Measurements from ENCODE around the gene SORCS2.

Gene SORCS2

DNA sequence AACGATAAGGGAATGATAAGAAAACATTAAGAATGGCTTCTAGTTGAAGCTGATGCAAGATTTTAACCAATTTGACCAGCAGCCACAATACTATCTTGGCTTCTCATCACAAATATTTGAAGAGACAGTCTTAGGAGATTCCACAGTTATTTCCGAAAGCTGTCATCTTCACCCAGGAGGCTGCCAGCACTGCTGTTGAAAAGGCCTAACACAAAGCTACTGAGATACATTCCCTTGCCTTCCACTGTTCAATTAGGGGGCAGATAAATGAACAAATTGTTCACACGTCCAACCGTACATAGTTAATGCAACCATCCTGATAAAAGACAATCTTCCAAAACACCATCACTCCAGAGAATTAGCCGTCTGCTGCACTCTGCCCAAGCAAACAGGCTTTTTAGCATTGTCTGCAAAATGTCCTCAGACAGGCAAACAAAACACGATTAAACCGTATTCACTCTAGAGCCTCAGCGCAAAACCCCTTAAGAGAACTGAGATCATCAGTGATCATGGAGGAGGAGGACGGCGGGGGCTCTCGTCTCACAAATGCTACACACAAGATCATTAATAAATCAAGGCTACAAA is 432.1 kb downstream of the SORCS2 start:
- peaks cover 10% of the 10 kb centered on the region for H3K4me1 ChIP-seq
- no peaks in the 10 kb centered on the region for H3K9me3 ChIP-seq
- no peaks in the 10 kb centered on the region for H3K36me3 ChIP-seq
- H3K4me3 ChIP-seq (ENCODE audit: low read depth, low read length), result no peak overlapping the region
- TF ChIP-seq, protein P1, sequence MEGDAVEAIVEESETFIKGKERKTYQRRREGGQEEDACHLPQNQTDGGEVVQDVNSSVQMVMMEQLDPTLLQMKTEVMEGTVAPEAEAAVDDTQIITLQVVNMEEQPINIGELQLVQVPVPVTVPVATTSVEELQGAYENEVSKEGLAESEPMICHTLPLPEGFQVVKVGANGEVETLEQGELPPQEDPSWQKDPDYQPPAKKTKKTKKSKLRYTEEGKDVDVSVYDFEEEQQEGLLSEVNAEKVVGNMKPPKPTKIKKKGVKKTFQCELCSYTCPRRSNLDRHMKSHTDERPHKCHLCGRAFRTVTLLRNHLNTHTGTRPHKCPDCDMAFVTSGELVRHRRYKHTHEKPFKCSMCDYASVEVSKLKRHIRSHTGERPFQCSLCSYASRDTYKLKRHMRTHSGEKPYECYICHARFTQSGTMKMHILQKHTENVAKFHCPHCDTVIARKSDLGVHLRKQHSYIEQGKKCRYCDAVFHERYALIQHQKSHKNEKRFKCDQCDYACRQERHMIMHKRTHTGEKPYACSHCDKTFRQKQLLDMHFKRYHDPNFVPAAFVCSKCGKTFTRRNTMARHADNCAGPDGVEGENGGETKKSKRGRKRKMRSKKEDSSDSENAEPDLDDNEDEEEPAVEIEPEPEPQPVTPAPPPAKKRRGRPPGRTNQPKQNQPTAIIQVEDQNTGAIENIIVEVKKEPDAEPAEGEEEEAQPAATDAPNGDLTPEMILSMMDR (IDR thresholded peaks at IDR 0.05; ENCODE audit: low read depth, low read length), result no peak
- H3K27me3 ChIP-seq, result no peaks in the 10 kb centered on the region
- DNase-seq, result no peak

DNA sequence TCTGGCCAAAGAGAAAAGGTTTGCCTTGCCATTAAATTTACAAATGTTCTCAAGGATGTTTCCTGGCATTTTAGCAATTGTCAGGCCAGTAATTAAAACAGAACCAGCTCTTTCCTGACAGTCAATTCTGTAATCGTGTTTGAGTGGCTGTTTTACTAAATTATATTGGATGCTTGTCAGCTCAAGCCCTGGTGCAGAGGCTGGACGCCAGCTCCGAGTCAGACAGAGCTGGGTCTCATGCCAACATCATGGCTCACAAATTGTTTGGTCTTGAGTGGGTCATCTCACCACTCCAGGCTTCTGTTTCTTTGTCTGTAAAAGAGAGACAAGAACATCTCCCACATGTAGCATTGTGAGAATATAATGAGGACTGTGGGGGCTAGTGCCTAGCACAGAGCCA is 432.7 kb downstream of the SORCS2 start:
- no peak for DNase-seq
- peaks cover 10% of the 10 kb centered on the region for H3K4me1 ChIP-seq
- TF ChIP-seq, protein P1 (IDR thresholded peaks at IDR 0.05; ENCODE audit: low read depth, low read length), result no peak
- no peaks in the 10 kb centered on the region for H3K27me3 ChIP-seq
- no peaks in the 10 kb centered on the region for H3K36me3 ChIP-seq
- H3K9me3 ChIP-seq, result no peaks in the 10 kb centered on the region
- H3K4me3 ChIP-seq (ENCODE audit: low read depth, low read length), result no peak overlapping the region

DNA sequence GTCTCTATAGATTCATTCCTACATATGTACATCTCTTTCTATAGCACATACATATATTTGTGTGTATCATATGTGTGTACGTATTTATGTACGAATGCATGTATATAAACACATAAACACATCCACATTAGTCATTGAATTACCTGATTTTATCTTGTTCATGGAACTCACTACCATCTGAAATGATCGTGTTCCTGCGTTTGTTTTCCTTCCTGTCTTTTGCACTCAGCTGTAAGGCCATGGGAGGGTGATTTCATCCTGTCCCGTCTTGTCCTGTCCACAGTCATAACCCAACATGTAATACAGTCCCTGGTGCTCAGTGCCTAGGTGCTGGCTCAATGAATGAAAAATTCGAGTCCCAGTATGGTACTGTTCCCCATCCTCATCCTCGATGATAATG is 434.2 kb downstream of the SORCS2 start:
- Histone ChIP-seq H3K4me1 (peaks cover 10% of the 10 kb centered on the region), H3K9me3 (no peaks in the 10 kb centered on the region), H3K27me3 (no peaks in the 10 kb centered on the region), H3K36me3 (no peaks in the 10 kb centered on the region), H3K4me3 (ENCODE audit: low read depth, low read length) (no peak overlapping the region)
- TF ChIP-seq, protein P1 (IDR thresholded peaks at IDR 0.05; ENCODE audit: low read depth, low read length), result no peak
- no peak for DNase-seq

DNA sequence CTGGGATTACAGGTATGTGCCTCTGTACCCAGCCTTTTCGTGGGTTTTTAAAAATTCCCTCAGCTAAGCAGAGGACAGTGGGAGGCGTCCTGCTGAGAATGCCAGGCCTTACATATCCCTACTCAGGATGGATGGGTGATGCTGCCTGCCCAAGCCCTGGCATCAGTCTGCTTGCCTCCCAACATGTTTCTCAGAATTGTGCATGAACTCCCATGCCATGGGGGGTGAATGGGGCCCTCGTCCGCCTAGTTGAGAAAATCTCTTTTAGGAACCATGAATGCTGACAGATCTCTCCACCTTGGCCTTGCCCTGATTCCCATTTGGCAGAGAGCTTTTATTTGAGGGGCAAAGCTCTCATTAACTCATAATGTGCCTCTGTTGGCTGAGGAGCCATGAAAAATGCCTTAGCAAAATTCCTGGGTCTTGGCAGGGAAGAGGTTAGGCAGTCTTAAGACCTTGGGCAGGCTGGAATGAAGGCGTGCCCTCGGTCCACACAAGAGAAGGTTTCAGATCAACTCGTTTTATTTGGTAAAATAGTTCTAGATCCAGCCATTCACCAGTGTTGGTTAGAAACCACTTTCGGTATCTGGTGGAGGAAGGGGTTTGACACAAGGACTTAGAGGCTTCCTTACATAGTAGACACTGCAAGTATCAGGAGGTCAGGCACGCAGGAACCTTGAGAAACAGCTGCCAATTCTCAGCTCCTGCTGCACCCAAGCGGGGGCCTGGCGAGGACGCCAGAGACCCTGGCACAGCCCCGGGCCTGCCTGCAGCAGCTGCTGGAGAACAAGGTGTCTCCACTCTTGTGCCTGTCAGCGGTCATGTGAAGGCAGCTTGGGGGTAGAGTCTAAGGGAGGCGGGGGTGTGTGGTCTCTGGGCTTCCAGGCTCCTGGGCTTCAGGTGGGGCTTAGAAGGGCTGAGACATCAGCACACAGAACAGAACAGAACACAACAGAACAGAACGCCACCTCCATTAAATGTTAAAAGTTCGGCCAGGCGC is 435.2 kb downstream of the SORCS2 start:
- DNase-seq, result no peak
- TF ChIP-seq, protein P1 (IDR thresholded peaks at IDR 0.05; ENCODE audit: low read depth, low read length), result no peak
- no peaks in the 10 kb centered on the region for H3K36me3 ChIP-seq

DNA sequence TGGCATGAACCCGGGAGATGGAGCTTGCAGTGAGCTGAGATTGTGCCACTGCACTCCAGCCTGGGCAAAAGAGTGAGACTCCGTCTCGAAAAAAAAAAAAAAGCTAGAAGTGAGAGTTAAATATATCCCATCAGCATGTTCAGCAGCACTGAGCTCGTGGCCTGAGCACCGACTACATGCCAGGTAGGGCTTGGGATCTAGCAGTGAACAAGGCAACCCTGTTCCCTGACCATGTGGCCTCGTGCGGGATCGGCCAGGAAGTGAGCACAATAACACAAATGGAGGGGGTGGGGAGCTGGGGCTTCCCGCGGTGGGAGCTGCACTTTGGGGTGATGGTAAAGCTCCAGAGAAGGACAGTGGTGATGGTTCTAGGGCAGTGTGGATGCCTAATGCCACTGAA is 436.1 kb downstream of the SORCS2 start:
- H3K36me3 ChIP-seq, result no peaks in the 10 kb centered on the region
- TF ChIP-seq, protein P1 (IDR thresholded peaks at IDR 0.05; ENCODE audit: low read depth, low read length), result no peak
- DNase-seq, result no peak

More for the DNA sequence above, 435.2 kb downstream of the SORCS2 start:
- no peaks in the 10 kb centered on the region for H3K9me3 ChIP-seq
- H3K4me3 ChIP-seq (ENCODE audit: low read depth, low read length), result no peak overlapping the region
- H3K27me3 ChIP-seq, result no peaks in the 10 kb centered on the region
- peaks cover 2% of the 10 kb centered on the region; the same call in 1 of the 2 replicates for H3K4me1 ChIP-seq

More for the DNA sequence above, 436.1 kb downstream of the SORCS2 start:
- Histone ChIP-seq H3K27me3 (no peaks in the 10 kb centered on the region), H3K4me1 (peaks cover 2% of the 10 kb centered on the region; the same call in 1 of the 2 replicates), H3K9me3 (no peaks in the 10 kb centered on the region), H3K4me3 (ENCODE audit: low read depth, low read length) (no peak overlapping the region)

All from BE2C (cell line).